Type B pancreatic cell (in vitro differentiated cells): ENCODE measurements around the gene TANC2. TPM values are rescaled to one million over a fixed set of nuclear protein-coding genes. Genes with fewer than 3 reads are reported as not detected.
A peak's percentile ranks its signal among the peaks of the same experiment; 100 is the strongest.

ENCODE experiments used
- DNase-seq: peaks from one replicate; pipeline ENCODE4 v3.0.0; 2021; ENCODE audit warnings: mixed read lengths; ENCODE audit not compliant: unreplicated experiment; ENCODE audit errors: extremely low spot score
- H3K27ac Mint-ChIP-seq: 2 replicates; pipeline ENCODE4 v1.8.0; 2021; ENCODE audit warnings: mild to moderate bottlenecking, mixed read lengths
- H3K27me3 Mint-ChIP-seq: 2 replicates; pipeline ENCODE4 v1.8.0; 2021; ENCODE audit warnings: mixed read lengths
- H3K36me3 Mint-ChIP-seq: 2 replicates; pipeline ENCODE4 v1.8.0; 2021; ENCODE audit warnings: mixed read lengths
- H3K4me1 Mint-ChIP-seq: one replicate; pipeline ENCODE4 v1.8.0; 2021; ENCODE audit warnings: mixed read lengths; ENCODE audit not compliant: unreplicated experiment
- H3K4me3 Mint-ChIP-seq: 2 replicates; pipeline ENCODE4 v1.8.0; 2021; ENCODE audit warnings: mild to moderate bottlenecking, mixed read lengths
- H3K9me3 Mint-ChIP-seq: 2 replicates; pipeline ENCODE4 v1.8.0; 2021; ENCODE audit warnings: mixed read lengths
- total RNA-seq: library from RNA; stranded (reverse); gene quantifications from 2 replicates; pipeline ENCODE4 v1.2.1, GENCODE V29; 2021; ENCODE audit warnings: low replicate concordance
- TF ChIP-seq, protein P1 (sequence below): fragments of 200-600 bp; sonication (generic); conservative IDR thresholded peaks from 2 replicates; pipeline ENCODE4 v1.5.0; 2021; ENCODE audit warnings: antibody characterized with exemption, mild to moderate bottlenecking

TANC2 gene
- total RNA-seq, 1 donor from 2014 or later: 50.6 TPM

GRCh38 chr17:62995377-62995885 lies 29.4 kb downstream of the TANC2 start:
- Mint-ChIP-seq H3K36me3 (no peaks in the 10 kb centered on the region), H3K9me3 (no peaks in the 10 kb centered on the region), H3K4me3 (no peak overlapping the region), H3K27me3 (no peaks in the 10 kb centered on the region), H3K4me1 (peaks cover 5% of the 10 kb centered on the region), H3K27ac (no peak overlapping the region)
- TF ChIP-seq, protein P1, sequence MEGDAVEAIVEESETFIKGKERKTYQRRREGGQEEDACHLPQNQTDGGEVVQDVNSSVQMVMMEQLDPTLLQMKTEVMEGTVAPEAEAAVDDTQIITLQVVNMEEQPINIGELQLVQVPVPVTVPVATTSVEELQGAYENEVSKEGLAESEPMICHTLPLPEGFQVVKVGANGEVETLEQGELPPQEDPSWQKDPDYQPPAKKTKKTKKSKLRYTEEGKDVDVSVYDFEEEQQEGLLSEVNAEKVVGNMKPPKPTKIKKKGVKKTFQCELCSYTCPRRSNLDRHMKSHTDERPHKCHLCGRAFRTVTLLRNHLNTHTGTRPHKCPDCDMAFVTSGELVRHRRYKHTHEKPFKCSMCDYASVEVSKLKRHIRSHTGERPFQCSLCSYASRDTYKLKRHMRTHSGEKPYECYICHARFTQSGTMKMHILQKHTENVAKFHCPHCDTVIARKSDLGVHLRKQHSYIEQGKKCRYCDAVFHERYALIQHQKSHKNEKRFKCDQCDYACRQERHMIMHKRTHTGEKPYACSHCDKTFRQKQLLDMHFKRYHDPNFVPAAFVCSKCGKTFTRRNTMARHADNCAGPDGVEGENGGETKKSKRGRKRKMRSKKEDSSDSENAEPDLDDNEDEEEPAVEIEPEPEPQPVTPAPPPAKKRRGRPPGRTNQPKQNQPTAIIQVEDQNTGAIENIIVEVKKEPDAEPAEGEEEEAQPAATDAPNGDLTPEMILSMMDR: peak; percentile 71
- no peak for DNase-seq

GRCh38 chr17:62996221-62996620 lies 30.2 kb downstream of the TANC2 start:
- H3K4me3 Mint-ChIP-seq: no peak overlapping the region
- peaks cover 5% of the 10 kb centered on the region for H3K4me1 Mint-ChIP-seq
- no peaks in the 10 kb centered on the region for H3K36me3 Mint-ChIP-seq
- TF ChIP-seq, protein P1: no peak
- no peak for DNase-seq
- H3K27ac Mint-ChIP-seq: no peak overlapping the region
- no peaks in the 10 kb centered on the region for H3K9me3 Mint-ChIP-seq
- no peaks in the 10 kb centered on the region for H3K27me3 Mint-ChIP-seq

- Mint-ChIP-seq H3K4me3 (no peak overlapping the region), H3K9me3 (no peaks in the 10 kb centered on the region), H3K4me1 (peaks cover 5% of the 10 kb centered on the region), H3K27me3 (no peaks in the 10 kb centered on the region), H3K36me3 (no peaks in the 10 kb centered on the region), H3K27ac (no peak overlapping the region)
- TF ChIP-seq, protein P1: no peak
- DNase-seq: no peak
These were observed 32.1 kb downstream of the TANC2 start for GRCh38 chr17:62998166-62998565.

GRCh38 chr17:62998665-62999393 lies 32.8 kb downstream of the TANC2 start:
- no peak for DNase-seq
- Mint-ChIP-seq H3K27ac (no peak overlapping the region), H3K4me1 (peaks cover 5% of the 10 kb centered on the region), H3K27me3 (no peaks in the 10 kb centered on the region), H3K9me3 (no peaks in the 10 kb centered on the region), H3K36me3 (no peaks in the 10 kb centered on the region), H3K4me3 (no peak overlapping the region)
- TF ChIP-seq, protein P1: no peak

DNA sequence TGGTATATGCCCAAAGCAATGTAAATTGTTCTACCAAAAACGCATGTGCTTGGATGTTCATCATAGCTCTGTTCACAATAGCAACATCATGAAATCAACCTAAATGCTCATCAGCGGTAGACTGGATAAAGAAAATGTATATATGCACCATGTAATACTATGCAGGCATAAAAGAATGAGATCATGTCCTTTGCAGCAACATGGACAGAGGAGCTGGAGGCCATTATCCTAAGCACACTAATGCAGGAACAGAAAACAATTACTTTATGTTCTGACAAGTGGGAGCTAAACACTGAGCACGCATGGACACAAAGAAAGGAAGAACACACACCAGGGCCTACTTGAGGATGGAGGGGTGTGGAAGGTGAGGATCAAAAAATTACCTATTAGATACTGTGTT lies 33.7 kb downstream of the TANC2 start:
- no peaks in the 10 kb centered on the region for H3K9me3 Mint-ChIP-seq

More for the DNA sequence above, 33.7 kb downstream of the TANC2 start:
- Mint-ChIP-seq H3K36me3 (no peaks in the 10 kb centered on the region), H3K4me3 (no peak overlapping the region), H3K27me3 (no peaks in the 10 kb centered on the region), H3K27ac (no peak overlapping the region), H3K4me1 (peaks cover 5% of the 10 kb centered on the region)
- TF ChIP-seq, protein P1: no peak
- DNase-seq: no peak
